ENCODE data around the gene APPBP2. TPM values are rescaled to one million over a fixed set of nuclear protein-coding genes. Genes with fewer than 3 reads are reported as not detected.
"Not testable (repeated sequence)": the region's sequence is repeated elsewhere in the genome, so short reads cannot be mapped to it uniquely, and the experiment has no call there.

The APPBP2 gene
- polyA plus RNA-seq, 1 of the 3 experiments (the other 2 are of a cell fraction): 7.6 TPM

- Histone ChIP-seq H3K9me3 (no peaks in the 10 kb centered on the region), H3F3A (replicated peaks; ENCODE audit: insufficient read depth) (peaks cover 3% of the 10 kb centered on the region), H2AFZ (ENCODE audit: low read depth) (no peak overlapping the region), H4K20me1 (ENCODE audit: insufficient read depth) (peaks cover 99% of the 10 kb centered on the region), H3K36me3 (replicated peaks in 1 of 2; ENCODE audit: control insufficient read depth in 1 of 2, insufficient read depth in 2 of 2, low read length in 1 of 2) (peaks cover 3 to 27% of the 10 kb centered on the region in 2 experiments), H3K4me2 (no peak overlapping the region), H3K9ac (no peak overlapping the region), H3K9me2 (no peaks in the 10 kb centered on the region), H3K79me2 (ENCODE audit: insufficient read depth) (peaks cover 100% of the 10 kb centered on the region), H3K27ac (ENCODE audit: low read depth in 2 of 2, low read length in 1 of 2) (no peak overlapping the region), H3K4me1 (ENCODE audit: control insufficient read depth in 1 of 2, insufficient read depth in 2 of 2, low read depth in 1 of 2, low read length in 1 of 2) (peaks cover 0 to 10% of the 10 kb centered on the region in 2 experiments; a peak in 2 of 4 replicates), H3K4me3 (ENCODE audit: low read depth in 2 of 2, low read length in 1 of 2) (no peak overlapping the region), H3K27me3 (ENCODE audit: insufficient read depth) (no peaks in the 10 kb centered on the region)
- no peak for TF ChIP-seq PBX3 (IDR thresholded peaks at IDR 0.05)
- TF ChIP-seq RCOR1 (IDR thresholded peaks at IDR 0.05; ENCODE audit: low read length): no peak
- DNase-seq: no peak
- ChIA-PET CTCF (interaction anchor here (0.9 to 1.0 kb wide), 2 partner anchors 21 to 80 kb away, joined by 3 read pairs; partner anchors contain the start of gene PPM1D), POLR2A (no interaction called here)
- 95% methylated on average over 4 of the region's 4 CpGs for WGBS (ENCODE audit: low lambda C conversion rate)
Observed at GRCh38 chr17:60519795-60520194, 6.2 kb downstream of the APPBP2 start.

- H3K36me3 ChIP-seq (replicated peaks in 1 of 2; ENCODE audit: control insufficient read depth in 1 of 2, insufficient read depth in 2 of 2, low read length in 1 of 2): peaks cover 3 to 60% of the 10 kb centered on the region in 2 experiments
- H3F3A ChIP-seq (replicated peaks; ENCODE audit: insufficient read depth); H3K4me3 ChIP-seq (ENCODE audit: low read depth in 2 of 2, low read length in 1 of 2); POLR2A ChIA-PET; H3K4me2 ChIP-seq; H3K9ac ChIP-seq; H2AFZ ChIP-seq (ENCODE audit: low read depth); H3K27me3 ChIP-seq (ENCODE audit: insufficient read depth); H3K4me1 ChIP-seq (ENCODE audit: control insufficient read depth in 1 of 2, insufficient read depth in 2 of 2, low read depth in 1 of 2, low read length in 1 of 2); H3K27ac ChIP-seq (ENCODE audit: low read depth in 2 of 2, low read length in 1 of 2); H3K9me2 ChIP-seq; H3K9me3 ChIP-seq; DNase-seq: not testable (repeated sequence)
- H4K20me1 ChIP-seq (ENCODE audit: insufficient read depth): peaks cover 87% of the 10 kb centered on the region
- H3K79me2 ChIP-seq (ENCODE audit: insufficient read depth): peaks cover 100% of the 10 kb centered on the region
- WGBS (ENCODE audit: low lambda C conversion rate): 98% methylated on average over 6 of the region's 6 CpGs
- CTCF ChIA-PET: interaction anchor here (1.1 to 1.3 kb wide), 3 partner anchors 12 to 125 kb away, joined by 3 to 5 read pairs (median 3); no protein-coding TSS in a partner anchor
Observed at GRCh38 chr17:60515683-60516082, 10.4 kb downstream of the APPBP2 start.

GRCh38 chr17:60515199-60515598 lies 10.8 kb downstream of the APPBP2 start:
- POLR2A ChIA-PET; H3K9me2 ChIP-seq; H3K27me3 ChIP-seq (ENCODE audit: insufficient read depth); H3F3A ChIP-seq (replicated peaks; ENCODE audit: insufficient read depth); H3K9me3 ChIP-seq; H3K4me2 ChIP-seq; H3K4me3 ChIP-seq (ENCODE audit: low read depth in 2 of 2, low read length in 1 of 2); H3K9ac ChIP-seq; H3K4me1 ChIP-seq (ENCODE audit: control insufficient read depth in 1 of 2, insufficient read depth in 2 of 2, low read depth in 1 of 2, low read length in 1 of 2); DNase-seq; H2AFZ ChIP-seq (ENCODE audit: low read depth); H3K27ac ChIP-seq (ENCODE audit: low read depth in 2 of 2, low read length in 1 of 2): not testable (repeated sequence)
- Histone ChIP-seq H3K79me2 (ENCODE audit: insufficient read depth) (peaks cover 100% of the 10 kb centered on the region), H4K20me1 (ENCODE audit: insufficient read depth) (peaks cover 87% of the 10 kb centered on the region), H3K36me3 (replicated peaks in 1 of 2; ENCODE audit: control insufficient read depth in 1 of 2, insufficient read depth in 2 of 2, low read length in 1 of 2) (peaks cover 3 to 58% of the 10 kb centered on the region in 2 experiments)
- CTCF ChIA-PET: interaction anchor here (1.1 to 1.3 kb wide), 3 partner anchors 11 to 126 kb away, joined by 3 to 5 read pairs (median 3); no protein-coding TSS in a partner anchor
- 95% methylated on average over 5 of the region's 5 CpGs for WGBS (ENCODE audit: low lambda C conversion rate)

GRCh38 chr17:60514500-60514899 lies 11.5 kb downstream of the APPBP2 start:
- H3K4me3 ChIP-seq (ENCODE audit: low read depth in 2 of 2, low read length in 1 of 2): no peak overlapping the region
- no peaks in the 10 kb centered on the region for H3K4me1 ChIP-seq (ENCODE audit: control insufficient read depth in 1 of 2, insufficient read depth in 2 of 2, low read depth in 1 of 2, low read length in 1 of 2)
- peaks cover 3 to 51% of the 10 kb centered on the region in 2 experiments for H3K36me3 ChIP-seq (replicated peaks in 1 of 2; ENCODE audit: control insufficient read depth in 1 of 2, insufficient read depth in 2 of 2, low read length in 1 of 2)
- H3K79me2 ChIP-seq (ENCODE audit: insufficient read depth): peaks cover 100% of the 10 kb centered on the region
- peaks cover 87% of the 10 kb centered on the region for H4K20me1 ChIP-seq (ENCODE audit: insufficient read depth)
- H3K9ac ChIP-seq: no peak overlapping the region
- H3K27me3 ChIP-seq (ENCODE audit: insufficient read depth): no peaks in the 10 kb centered on the region
- POLR2A ChIA-PET: no interaction called here
- H3K4me2 ChIP-seq: no peak overlapping the region
- H3K9me3 ChIP-seq: no peaks in the 10 kb centered on the region
- H2AFZ ChIP-seq (ENCODE audit: low read depth): no peak overlapping the region
- 100% methylated on average over 1 of the region's 1 CpG for WGBS (ENCODE audit: low lambda C conversion rate)
- no peaks in the 10 kb centered on the region for H3F3A ChIP-seq (replicated peaks; ENCODE audit: insufficient read depth)
- DNase-seq: no peak
- CTCF ChIA-PET: interaction anchor here (1.3 kb wide), 3 partner anchors 13 to 124 kb away, joined by 3 to 5 read pairs (median 3); no protein-coding TSS in a partner anchor
- no peaks in the 10 kb centered on the region for H3K9me2 ChIP-seq
- no peak overlapping the region for H3K27ac ChIP-seq (ENCODE audit: low read depth in 2 of 2, low read length in 1 of 2)
- TF ChIP-seq FOXM1 (IDR thresholded peaks at IDR 0.05; ENCODE audit: low read depth) (no peak), TCF12 (IDR thresholded peaks at IDR 0.05) (no peak), USF2 (IDR thresholded peaks at IDR 0.05; ENCODE audit: borderline replicate concordance, low read depth, low read length) (no peak), IRF3 (IDR thresholded peaks at IDR 0.05; ENCODE audit: low read depth, low read length) (no peak), MAX (IDR thresholded peaks at IDR 0.05; ENCODE audit: low read depth) (no peak), TEAD4 (IDR thresholded peaks at IDR 0.05; ENCODE audit: borderline replicate concordance, insufficient read depth) (no peak), FOSL2 (IDR thresholded peaks at IDR 0.05; ENCODE audit: borderline replicate concordance, low read depth) (no peak), RAD21 (IDR thresholded peaks at IDR 0.05; ENCODE audit: low read length) (no peak), USF1 (IDR thresholded peaks at IDR 0.05; ENCODE audit: borderline replicate concordance, low read depth) (no peak)
